ENCODE data around the gene ERLIN1.

Gene ERLIN1

DNA sequence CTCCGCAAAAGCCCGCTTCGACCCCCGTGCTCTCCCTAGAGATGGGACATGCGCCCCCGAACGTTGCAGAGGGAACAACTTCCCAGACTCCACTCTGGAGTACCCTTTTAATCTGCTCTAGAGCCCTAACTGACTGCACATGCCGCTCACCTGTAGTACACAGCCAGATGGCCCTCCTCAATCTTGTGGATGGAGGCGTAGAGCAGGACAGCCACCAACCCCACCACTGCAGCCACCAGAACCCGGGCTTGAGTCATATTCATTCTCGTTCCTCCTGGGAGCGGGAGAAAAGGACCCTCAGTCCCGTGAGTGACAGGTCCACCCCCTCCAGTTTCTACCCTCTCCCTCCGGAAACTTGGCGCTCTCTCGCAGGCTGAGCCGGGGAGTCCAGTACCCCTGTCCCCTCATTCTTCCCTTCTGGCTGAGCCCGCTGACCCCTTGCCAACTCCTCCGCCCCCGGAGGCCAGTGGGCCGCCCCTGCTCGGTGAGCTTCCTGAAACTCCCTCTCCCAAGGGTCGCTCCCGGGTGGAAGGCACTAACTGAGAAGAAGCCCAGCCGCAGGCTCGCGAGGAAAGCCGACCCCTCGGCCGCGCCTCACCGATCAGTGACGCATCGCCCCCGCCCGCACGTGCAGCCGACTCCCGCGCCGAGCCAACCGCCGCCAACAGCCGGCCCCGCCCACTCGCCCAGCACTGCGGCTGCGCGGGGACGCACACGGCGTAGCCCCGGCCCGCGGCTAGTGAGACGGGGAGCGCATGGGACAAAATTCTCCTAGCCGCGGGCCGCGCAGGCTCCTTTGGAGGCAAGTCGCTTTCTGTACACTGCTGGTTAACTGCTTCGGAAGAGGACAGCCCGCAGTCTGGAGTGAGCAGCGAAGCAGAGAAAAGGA is at the start of gene ERLIN1:
ERLIN1 (minus strand) TSS at position 666 of the 889 bp plus-strand sequence; CDS start at position 263, 403 bp downstream.
- DNase-seq (ENCODE audit: low spot score) = peak; percentile 91

DNA sequence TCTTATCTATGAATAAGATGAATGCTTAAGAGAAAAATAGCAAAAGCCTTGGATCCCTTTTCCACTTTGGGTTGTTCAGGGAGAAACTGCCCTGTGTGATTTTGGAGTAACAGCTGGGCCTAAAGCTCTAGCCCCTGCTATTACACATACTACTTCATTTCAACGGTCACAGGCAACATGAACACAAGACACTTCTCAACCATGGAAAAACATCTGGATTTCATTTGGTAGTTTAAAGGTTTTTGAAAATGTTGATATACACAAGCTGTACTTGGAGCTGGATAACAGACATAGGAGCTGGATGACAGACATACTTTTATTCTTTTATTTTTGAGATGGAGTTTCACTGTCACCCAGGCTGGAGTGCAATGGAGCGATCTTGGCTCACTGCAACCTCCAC is 46.3 kb upstream of the ERLIN1 start:
- no peak for DNase-seq (ENCODE audit: low spot score)

DNA sequence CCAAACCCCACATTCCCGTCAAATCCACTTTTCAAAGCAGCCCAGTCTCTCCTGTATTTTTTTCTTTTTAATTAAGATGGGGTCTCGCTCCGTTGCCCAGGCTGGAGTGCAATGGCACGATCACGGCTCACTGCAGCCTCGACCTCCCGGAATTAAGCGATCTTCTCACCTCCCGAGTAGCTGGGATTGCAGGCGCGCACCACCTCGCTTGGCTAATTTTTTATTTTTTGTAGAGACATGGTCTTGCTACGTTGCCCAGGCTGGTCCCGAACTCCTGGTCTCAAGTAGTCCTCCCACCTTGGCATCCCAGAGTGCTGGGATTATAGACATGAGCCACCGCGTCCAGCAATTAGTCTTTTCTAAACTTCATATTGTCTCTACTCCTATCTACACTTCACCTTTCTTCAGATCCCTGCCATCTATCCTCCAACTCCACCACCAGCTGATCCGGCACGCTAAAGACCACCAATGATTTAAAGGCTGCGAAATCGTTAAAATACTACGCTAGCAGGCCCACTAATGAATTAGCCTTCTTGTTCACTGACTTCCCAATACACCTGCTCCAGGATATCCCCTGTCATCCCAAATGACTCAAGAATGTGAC is 44.1 kb upstream of the ERLIN1 start:
- no peak for DNase-seq (ENCODE audit: low spot score)

DNA sequence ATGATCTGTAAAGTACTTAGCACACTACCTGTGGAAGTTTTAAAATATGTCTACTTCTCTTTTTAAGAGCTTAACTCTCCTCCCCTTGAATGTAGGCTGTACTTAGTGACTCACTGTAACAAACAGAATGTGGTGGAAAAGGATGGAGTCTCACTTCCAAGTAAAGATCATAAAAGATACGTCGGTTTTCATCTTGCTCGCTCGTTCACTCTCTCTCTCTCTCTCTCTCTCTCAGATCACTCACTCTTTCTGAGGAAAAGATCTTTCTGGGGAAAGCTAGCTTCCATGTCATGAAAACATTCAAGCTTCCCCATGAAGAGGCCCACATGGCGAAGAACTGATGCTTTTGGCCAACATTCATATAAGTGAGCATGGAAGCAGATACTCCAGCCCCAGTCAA is 38.0 kb upstream of the ERLIN1 start:
- DNase-seq (ENCODE audit: low spot score) = no peak

DNA sequence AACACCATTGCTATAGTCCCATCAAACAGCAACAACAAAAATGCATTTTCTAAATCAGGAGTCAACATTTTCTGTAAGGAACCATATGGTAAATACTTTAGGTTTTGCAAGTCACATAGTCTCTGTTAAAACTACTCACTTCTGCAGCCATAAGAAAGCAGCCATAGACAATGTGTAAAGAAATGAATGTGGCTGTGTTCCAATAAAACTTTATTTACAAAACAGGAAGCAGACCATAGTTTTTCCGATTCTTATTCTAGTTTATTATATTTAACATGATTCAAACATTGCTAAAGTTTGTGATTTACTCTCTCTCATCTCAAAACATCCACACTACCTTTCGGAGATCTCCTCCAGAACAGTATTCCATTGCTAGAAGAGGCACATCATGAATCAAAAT is 36.7 kb upstream of the ERLIN1 start:
- DNase-seq (ENCODE audit: low spot score) = no peak

DNA sequence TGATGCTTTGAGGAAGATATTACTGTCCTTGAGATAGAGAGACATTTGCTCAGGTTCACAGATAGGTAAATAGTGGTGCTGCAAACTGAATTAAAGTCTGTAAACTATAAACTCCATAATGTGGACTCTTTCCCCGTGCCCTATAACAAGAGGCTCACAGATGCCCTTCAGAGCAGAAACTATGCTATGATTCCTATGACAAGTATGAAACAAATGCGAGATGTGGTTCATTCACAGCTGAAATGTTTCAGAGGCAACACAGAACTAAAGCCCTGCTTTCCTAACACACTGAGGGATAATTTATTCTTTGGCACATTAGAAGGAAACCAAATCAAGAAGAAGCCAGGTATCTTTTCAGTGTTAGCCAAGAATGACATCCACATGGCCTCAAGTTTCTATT is 30.2 kb upstream of the ERLIN1 start:
- no peak for DNase-seq (ENCODE audit: low spot score)

DNA sequence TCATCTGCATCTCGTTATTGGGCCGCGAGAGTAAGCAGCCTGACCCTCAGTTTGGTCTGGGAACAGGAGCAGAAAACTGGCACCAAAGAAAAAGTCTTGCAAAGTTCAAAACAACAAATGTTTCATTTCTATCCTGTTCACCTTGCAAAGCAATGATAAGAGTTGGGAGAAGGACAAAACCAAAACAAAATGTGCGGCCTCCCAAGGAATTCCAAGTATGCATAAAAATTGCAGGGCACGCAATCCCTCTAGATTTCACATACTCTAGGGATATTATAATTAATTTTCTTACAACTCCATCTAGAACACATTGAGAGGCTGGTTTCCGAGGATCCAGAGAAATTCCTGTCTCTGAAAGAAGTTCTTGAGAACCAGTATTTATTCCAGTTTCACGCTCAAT is 23.5 kb upstream of the ERLIN1 start:
- no peak for DNase-seq (ENCODE audit: low spot score)

DNA sequence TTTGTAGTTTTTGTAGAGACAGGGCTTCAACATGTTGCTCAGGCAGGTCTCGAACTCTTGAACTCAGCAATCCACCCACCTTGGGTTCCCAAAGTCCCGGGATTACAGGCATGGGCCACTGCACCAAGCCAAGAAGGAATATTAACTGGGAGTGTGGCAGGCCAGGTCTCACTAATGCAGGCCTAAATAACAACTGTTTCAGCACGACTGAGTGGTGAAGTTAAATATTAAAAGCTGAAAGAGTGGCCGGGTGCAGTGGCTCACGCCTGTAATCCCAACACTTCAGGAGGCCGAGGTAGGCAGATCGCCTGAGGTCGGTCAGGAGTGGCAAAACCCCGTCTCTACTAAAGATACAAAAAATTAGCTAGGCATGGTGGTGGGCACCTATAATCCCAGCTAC is 22.4 kb upstream of the ERLIN1 start:
- DNase-seq (ENCODE audit: low spot score) = no peak

DNA sequence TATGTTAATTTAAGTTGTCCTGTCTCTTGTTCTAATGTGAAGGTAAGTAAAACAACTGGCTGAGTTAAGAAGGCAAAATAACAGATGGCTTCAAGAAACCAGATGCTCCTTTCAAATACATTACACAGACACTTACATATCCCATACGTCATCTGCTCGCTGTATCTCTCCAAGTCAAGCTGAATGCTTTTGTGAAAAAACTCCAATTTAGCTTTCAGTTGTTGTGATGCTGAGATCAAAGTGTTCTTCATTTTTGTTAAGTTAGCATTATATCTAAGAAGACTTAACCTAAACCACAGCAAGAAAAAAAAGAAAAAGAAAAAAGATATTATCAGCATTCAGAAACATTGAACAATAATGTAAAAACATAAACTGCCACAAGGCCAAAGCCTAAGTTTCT is 18.5 kb upstream of the ERLIN1 start:
- no peak for DNase-seq (ENCODE audit: low spot score)

DNA sequence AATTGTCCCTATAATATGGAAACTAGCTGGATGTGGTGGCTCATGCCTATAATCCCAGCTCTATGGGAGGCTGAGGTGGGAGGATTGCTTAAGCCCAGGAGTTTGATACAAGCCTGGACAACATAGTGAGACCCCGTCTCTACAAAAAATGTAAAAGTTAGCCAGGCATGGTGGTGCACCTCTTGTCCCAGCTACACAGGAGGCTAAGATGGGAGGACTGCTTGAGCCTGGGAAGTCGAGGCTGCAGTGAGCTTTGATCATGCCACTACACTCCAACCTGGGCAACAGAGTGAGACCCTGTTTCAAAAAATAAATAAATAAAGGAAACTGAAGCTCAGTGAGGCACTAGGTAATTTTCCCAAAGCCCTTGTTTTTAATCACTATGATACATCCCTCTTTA is 15.7 kb upstream of the ERLIN1 start:
- no peak for DNase-seq (ENCODE audit: low spot score)

DNA sequence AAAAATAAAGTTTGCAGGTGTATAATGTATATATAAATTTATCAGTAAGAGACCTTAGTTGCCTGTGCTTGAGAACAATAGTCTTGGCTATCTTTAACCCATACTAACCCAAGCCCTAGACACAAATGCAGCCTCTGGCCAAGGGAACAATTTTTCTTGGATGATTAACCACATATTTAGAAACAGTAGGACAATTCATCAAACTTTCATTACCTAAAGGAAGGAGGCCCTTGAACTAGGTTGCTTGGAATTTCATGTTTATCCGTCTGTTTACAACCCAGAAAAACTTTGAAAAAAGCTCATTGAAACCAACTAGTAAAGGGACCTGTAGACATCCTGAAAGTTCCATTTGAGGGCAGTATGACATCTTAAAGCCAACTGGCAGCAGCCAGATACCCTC is 8.9 kb upstream of the ERLIN1 start:
- no peak for DNase-seq (ENCODE audit: low spot score)

DNA sequence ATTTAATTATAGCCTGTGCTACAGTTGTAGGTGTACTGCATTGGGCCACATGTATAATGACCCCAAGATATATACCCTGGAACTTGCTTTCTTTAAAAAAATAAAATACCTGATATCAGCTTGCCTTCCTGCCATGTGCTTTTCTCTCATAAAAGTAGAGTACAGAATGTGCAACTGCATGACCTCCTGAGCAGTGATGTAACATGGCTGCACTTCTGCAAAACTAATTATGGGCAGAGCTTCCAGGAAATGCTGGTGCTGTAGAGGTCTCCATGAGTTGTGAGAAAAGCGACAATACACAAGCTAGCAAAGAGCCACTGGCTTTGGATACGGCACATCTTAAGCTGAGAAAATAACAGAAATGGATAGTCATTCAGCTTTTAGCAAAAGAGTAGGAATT is 6.5 kb upstream of the ERLIN1 start:
- no peak for DNase-seq (ENCODE audit: low spot score)

DNA sequence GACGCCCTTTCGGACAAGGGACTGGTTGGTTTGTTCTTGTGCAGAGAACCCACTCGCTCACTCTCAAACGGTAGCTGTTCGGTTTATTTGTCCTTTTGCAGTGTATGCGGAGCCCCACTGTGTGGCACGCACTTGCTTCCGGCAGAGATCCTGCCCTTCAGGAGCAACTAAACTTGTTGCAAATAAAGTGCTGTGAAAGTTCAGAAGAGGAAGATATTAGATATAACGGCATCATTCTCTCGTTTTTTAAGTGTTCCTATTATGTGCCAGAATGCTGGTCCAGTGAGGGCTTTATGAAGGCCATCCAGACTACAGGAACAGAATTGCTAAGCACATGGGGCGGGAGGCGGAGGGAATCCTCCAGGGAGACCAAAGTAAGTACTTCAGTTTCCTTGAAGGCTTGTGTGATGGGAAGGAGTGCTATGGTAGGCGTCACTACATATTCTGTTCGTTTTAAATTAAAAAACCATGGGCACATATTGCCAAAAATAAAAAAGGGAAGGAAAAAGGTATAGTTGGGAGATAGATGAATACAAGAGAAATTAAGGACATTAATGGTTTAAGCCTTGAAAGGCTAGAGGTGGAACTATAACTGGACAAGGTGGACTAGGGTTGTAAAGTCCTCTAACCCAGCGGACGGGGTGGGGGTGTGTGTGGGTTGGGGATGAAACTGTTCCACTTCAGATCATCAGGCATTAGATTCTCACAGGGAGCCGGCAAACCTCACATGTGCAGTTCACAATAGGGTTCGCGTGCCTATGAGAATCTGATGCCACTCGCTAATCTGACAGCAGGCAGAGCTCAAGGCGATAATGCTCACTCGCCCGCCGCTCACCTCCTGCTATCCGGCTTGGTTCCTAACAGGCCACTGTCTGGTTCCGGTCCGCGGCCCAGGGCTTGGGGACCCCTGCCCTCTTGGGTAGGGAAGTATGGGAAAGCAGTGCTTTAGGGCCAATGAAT is 704 bp upstream of the ERLIN1 start:
- no peak for DNase-seq (ENCODE audit: low spot score)

DNA sequence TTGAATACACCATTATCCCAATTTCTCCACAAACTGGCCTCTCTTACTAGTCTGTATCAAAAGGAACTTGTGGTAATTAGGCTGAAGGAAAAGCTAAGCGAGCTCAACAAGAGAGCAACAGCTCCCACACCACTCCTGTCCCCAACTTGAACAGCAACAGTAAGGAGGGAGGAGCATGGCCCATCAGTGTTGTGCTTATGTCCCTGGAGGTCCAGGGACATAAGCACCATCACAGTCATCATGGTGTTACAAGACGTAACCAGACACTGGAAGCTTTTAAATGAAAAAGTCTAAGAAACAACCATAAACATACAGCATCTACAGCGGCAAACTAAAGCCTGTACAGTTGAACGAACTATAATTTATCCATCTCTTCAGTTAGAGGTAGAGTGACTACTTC is 989 bp downstream of the ERLIN1 start:
- no peak for DNase-seq (ENCODE audit: low spot score)

DNA sequence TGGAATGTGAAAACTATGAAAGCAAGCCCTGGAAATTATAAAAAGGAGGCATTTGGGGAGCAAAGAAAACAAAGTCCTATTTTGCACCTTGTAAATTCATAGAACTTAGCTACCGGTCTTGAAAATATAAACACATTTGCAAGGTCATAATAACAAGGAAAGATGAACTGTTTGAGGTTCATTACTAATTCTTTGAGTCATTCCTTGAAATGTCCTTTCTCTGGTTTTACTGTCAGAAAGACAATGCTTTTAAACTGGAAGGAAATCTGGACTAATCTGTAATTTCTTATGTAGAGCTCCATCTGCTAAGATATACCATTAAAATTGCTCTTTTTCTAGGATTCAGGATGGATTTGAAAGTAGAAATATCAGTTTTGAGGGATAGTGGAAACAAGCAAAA is 1.4 kb downstream of the ERLIN1 start:
- no peak for DNase-seq (ENCODE audit: low spot score)

DNA sequence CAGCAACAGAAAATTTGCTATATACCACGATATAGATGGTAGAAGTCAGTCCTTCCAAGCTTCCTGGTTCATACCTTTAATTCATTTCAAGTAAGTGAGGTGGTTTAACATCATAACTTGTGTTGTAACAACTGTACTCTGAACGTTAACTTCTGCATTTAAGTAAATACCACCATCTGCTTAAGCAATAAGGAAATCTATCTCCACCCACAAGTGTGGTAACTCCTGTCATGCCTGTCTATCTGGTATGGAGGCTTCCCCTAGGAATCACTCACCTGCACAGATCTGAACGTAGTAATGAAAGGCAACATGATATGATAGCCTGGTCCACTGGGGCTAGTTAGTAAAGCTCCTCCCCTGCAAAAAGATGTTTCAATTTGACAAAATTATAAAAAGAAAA is 2.3 kb downstream of the ERLIN1 start:
- DNase-seq (ENCODE audit: low spot score) = no peak

DNA sequence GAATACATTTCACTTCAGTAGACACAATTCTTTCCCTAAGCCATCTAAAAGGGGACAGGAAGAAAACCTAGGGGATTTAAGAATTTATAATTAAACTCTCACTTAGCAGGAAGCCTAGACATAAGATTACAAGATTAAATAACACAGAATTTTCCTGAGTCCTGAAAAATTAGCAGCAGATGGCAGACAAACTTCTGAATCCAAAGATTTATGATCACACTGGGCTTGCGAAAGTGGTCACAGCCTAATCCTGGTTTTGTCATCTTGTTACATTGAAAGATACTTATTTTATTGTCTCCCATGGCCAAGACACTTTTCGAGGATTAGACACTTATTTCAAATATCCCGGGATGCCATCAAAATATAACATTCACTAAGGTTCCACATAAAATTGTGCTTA is 2.9 kb downstream of the ERLIN1 start:
- no peak for DNase-seq (ENCODE audit: low spot score)

DNA sequence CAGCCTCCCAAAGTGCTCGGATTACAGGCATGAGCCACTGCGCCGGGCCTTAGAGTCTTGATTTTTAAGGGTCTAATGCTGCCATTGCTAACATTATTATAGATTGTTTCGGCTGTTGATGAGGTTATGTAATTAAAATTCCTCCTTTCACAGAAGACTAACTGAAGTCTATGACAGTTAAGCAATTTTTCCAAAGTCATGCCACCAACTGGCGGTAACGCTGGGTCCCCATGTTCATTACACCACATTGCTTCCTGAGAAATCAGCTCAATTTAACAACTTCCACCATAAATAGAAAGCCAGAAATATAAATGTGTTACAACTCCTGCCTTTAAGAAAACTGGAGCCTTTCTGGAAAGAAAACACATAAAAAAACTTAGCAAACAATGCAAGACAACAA is 3.5 kb downstream of the ERLIN1 start:
- DNase-seq (ENCODE audit: low spot score) = no peak

DNA sequence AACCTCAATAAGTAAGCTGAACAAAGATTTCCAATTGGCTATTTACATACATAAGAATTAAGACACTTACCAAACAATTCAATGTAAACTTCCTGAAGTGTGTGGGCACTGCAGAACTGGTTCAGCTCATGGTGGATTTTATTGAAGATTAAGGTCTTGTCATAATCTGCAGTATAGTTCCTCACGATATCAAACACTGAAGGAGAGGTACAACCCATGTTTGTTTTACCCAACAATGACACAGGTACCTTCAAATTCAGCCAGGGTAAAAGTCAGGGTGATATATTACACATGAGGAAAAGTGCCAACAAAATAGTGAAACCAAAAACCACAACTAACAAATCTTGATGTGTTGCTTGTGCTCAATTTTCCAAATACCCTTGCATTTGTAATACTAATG is 10.0 kb downstream of the ERLIN1 start:
- no peak for DNase-seq (ENCODE audit: low spot score)

DNA sequence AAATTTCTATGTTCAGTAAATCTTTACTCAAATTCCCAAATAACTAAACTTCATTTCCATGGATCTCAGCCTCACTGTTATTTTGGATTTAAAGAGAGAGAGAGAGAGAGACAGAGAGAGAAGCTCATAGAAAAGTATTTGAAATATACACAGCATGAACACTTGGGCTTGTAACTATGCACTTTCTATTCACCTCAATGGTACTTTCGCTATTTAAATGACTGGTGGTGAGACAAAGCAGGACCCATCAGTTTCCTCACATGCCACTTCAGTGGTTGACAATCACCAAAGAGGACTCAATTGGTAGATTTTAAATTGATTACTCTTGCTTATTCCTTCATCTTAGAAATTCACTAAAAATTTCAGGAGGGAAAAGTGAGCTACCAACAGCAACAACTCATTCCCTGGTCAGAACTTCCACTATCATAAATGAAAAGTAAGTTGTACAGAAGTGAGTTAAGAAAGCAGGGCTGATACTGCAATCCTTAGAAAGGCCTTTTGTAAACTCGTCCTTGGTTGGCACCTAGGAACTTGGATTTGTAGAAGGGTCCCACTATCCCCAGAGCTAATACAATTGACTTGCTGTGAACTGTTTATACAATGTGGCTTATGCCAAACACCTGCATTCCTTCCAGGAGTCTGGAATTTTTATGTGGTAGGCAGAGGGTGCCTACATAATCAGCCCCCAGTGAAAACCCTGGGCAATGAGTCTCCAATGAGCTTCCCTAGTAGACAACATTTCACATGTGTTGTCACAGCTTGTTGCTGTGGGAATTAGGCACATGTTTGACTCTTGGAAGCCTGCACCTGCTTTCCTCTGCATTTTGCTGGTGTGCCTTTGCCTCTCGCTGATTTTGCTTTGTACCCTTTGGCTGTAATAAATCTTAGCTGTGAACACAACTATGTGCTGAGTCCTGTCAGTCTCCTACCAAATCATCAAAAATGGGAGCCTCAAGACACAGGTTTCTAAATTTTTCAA is 10.8 kb downstream of the ERLIN1 start:
- no peak for DNase-seq (ENCODE audit: low spot score)

DNA sequence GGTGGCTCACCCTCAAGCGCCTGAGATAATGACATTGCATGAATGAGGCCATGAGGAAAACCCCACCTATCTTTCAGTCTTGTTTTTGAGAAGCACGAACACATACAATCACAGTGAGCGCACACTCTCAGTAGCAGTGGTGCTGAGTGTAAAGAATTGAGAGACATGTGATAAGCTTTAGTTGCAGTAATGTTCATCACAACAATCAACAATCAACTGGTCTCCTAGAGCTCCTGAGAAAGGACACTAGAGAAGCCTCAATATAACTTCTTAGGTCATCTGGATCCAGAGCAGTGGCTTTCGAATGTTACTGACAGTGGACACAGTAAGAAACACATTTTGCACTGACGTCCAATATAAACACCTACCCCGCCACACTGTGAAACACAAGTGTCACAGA is 12.8 kb downstream of the ERLIN1 start:
- DNase-seq (ENCODE audit: low spot score) = no peak

All from putamen (tissue), 1 donor.